NOMO-1 (cell line): Measurements from ENCODE around the gene CHRNA1.
A peak's percentile ranks its signal among the peaks of the same experiment; 100 is the strongest.

Experiments used
- DNase-seq, 2 experiments: peaks; one replicate each; lab custom pipeline; 2025; ENCODE audit not compliant: unreplicated experiment in 2 of 2; lab: John Stamatoyannopoulos, UW

CHRNA1 gene

DNA sequence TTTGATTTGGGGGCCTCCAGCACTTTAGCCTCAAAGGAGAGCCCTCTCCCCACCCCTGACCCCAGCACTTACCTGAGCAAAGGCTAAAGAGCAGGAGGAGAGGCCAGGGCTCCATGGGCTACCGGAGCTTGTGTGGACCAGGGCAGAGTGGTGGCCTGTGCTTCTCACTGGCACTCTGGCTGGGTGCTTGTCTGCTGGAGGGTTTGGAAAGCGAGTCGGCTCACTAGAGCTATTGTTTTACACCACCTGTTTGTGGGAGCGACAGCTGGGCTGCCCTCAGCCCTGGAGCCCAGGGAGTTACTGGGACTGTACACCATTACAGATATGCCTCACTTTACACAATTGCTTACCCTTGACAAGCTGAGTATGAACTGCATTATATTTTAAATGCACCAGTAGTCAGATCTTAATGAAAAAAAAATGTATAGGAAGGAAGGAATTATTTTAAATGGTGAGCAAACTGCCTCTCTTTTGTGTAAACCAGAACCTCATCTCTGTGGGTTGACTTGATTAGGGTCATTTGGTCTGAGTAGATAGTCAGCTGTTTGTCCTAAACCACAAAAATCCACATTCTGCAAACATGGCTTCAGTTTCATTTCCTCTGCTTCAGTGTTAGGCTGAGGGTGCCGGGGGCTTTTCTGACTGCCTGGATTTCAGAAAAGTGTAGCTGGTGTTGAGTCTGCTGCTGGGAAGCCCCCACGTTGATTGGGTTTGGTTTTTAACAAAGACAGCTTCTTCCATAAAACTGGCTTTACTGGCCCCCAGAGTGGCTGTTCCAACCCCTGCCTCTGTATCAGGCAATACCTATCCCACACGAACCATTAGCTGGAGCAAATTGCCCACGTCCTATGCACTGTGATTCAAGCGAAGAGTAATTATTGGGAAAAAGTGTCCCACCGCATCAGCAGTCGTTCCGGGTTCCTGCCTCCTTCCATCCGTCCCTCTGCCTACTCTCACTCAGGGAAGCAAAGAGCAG, at the start of gene CHRNA1:
Gene CHRNA1 (minus strand): TSS at position 193 of the 976 bp plus-strand sequence. CDS start 78 bp downstream, at position 115.
- peak; percentile 24 to 65 for DNase-seq

DNA sequence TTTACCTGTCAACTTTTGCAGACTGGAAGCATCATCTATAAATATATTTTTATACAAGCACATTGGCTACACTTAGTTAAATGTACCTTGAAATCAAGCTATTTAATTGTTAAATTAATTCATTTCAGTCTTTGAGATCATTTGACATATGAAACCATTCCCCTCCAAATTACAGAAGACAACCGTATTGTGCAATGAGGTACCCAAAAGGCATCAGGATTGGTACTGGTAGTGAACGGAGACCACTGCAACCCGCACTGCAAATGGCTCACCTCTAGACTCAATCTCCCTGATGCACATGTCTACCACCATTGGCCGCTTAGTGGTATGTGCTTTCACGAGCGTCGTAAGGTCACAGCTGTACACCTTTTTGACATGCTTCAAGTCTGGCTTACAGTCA, 47.8 kb upstream of the CHRNA1 start:
- DNase-seq: no peak

DNA sequence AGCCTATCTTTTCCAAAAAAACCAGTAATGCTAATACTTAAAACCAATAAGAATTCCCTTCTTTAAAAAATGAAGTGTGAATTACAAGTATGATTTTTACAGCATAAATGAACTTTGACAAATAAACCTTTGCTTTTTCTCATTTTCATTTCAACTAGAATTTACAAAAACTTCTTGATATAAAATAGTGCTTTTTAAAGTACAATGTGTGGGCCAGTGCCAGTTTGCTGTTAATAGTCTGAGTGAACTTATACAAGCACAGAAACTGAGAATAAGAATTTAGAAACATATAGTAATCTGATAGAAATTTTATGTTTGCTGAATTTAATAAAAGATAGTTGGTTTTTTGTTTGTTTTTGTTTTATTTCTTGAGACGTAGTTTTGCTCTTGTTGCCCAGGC, 43.7 kb upstream of the CHRNA1 start:
- DNase-seq: no peak

DNA sequence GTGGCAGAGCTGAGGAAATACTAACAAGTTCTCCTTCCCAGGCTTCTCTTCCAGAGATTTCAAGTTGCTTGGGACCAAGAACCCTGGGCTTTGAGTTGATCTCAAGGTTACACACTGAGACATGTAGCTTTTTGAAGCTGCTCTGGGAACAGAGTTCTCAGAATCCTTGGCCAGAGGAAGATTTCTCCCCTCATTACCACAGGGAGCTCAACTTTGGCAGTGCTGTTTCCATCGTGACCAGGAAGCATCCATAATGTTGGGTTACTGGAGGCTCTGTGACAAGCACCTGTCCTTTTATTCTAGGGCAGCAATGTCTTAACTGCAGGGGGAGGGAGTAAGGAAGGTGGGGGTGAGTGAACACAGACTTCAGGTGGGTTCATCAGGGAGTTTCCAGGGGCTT, 41.5 kb upstream of the CHRNA1 start:
- DNase-seq: no peak

DNA sequence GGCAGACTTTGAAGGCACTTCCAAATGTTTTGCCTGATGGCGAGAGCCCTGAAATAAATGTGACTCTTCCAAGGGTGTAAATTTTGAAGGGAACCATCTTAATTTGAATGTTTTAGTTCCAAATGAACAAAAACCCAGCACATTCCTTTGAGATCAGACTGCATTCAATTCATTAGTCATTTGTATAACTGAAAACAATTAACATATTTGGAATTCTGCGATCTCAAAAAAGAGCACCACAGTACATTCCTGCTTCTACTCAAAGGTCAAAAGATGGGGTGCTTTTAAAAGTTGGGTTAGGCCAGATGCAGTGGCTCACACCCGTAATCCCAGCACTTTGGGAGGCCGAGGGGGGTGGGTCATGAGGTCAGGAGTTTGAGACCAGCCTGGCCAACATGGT, 38.2 kb upstream of the CHRNA1 start:
- no peak for DNase-seq

DNA sequence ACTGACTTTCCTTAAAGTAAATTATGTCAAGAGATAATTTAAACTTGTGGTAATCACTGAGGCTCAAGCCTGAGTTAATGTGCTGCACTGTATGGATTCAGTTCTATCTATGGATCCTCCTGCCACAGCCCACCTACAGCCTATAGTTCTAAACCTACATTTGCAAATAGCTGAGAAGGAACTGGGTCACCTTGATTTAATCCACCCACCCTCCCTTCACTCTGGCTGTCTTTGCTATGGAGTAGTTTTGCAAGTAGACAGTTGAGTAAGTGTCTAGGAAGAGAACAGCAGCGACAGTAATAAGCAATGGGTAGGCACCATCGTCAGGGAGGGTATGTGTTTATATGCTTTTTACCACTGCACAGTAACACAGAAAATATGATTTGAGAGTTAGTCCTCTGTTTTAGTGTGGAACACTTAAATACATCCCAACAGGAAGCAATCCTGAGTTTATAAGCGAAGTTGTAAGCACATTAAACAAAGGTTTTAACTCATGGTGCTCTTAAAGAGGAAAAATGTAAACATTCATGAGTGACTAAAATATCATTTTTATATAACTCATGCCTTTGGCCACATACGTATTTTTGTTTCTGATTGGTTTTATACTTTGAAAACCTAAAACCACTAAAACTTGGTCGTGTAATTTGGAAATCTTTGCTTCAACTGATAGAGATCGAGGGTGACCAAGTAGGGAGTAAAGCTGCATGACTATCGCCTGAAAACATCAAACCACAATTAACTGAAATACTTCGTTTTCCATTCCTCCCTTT, 36.3 kb upstream of the CHRNA1 start:
- no peak for DNase-seq

DNA sequence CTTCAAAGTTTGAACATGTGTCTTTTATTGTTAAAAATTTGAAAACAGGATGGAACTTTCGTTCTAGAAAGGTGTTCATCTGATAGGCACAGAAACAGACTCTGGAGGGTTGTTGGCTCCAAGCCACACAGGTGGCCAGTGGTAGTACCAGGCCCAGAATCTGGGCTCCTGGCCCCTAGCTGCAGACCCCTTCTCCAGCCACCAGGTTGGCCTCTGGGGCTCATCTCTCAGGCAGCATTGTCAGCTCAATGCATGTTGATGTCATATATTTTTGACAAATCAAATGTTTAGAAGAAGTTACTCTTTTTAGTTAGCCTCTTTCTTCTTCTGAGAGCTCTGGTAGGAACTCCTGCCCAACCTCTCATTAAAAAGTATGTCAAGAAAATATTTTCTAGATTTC, 34.5 kb upstream of the CHRNA1 start:
- DNase-seq: no peak

DNA sequence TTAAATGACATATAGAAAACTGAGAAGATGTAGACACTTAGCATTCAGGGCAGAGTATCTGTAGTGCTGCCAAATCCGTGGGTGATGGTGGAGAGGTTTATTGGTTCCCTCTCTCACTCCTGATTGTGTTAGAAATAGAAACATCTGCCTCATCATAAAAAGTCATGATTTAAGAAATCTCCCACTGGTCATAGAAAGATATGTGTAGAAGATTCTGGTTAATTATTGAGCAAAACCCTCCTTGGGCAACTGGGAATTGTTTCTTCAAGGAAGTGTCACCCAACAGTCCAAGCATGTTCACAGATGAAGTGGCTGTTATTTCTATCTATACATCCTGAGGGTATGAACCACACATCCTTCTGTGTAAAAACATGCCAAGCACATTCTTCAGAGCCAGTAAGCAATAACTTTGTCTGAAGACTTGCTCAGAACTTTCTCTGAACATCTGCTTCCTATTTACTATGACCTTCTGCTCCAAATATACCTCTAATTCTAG, 33.6 kb upstream of the CHRNA1 start:
- DNase-seq: peak in 1 of 2 experiments; percentile 8

DNA sequence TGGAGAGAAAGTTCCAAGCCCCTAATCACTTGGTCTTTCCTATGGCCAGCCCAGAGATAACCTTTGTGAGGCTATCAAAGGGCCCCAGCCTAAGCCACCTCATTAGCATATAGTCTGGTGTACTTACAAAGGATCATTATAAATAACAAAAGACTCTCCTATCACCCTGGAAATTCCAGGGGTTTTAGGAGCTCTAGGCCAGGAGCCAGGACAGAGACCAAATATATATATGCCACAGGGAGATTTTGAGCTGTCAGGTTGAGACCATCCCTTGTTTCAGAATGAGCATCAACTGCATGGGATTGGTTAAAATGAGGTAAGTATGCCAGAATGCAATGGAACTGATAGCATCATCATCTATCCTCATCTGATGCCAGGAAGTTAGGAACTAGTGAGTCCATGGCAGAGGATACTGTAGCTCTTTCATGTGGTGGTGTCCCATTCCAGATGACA, 32.1 kb upstream of the CHRNA1 start:
- DNase-seq: no peak

DNA sequence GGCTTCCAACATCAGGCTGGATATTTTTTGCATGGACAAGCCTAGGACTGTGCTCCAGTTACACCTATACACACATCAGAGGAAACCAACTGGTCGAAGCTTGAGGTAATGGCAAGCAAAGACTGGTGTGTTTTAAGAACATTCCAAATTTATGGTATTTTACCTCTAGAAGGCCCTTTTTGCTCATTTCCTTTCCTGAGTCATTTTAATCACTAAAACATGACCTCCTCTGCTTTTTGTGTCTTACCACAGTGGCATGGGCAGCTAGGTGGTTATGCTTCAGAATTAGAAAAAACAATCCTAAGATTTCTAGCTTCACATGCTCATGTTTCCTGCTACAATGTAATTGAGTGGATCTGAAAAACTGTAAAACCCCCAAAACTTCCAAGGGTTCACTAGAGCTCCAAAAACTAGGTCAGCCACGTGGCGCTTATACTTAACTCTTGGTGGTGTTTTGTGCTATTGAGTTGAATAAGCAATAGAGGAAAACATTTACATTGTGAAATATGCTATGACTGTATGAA, 30.6 kb upstream of the CHRNA1 start:
- no peak for DNase-seq

DNA sequence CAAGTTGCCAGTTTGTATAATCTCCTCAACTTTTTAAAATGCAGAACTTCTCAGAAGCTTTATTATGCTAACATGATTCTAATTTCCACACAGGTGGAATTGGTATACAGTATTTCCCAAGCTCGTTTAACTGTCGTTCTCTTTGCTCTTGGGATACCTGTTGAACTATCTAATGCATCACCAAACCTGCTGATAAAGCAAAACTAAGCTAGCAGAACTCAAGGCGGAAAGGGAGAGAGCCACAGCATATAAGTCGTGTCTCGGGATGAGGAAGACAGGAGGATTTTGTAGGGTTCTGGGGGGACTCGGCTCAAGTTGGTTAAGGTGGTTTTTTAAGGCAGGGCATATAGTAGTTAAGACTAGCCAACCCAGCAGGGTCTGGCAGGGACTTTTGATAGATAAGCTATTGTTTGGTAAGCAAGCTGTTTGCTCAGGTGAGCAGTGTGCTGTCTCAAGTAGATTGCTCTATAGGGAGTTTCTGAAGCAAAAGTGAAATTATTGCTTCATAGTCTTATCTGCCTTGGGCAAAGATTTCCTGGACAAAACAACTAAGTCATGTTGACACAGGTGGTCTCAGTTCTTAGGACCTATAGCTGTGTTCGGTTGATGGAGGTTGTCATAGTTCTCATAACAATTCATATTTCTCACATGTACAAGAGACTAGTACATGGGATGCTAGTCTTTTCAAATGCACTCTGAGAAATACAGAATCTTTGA, 28.2 kb upstream of the CHRNA1 start:
- DNase-seq: no peak

DNA sequence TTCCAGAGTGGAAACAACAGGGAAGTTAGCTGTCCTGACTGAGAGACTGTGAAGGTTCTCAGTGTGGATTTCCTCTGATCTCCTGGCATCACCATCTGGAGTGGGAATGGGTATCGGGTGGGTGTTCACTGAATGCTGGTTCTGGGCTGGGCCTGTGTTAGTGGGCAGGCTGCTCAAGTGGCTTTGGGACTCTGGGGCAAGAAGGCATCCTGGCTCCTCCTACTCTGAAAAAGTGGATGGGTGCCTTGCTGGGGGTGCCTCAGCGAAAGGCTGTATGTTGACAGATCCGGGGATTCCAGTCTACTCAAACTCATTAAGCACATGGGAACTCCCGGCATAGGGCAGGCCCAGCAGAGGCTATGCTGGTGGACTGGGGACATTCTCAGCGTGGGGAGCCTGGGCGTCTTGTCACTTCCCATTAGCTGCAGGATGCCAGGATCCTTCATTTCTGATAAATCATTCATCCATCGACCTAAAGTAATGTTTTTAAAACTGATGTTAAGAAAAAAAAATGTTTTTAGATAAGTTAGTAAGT, 27.5 kb upstream of the CHRNA1 start:
- no peak for DNase-seq

DNA sequence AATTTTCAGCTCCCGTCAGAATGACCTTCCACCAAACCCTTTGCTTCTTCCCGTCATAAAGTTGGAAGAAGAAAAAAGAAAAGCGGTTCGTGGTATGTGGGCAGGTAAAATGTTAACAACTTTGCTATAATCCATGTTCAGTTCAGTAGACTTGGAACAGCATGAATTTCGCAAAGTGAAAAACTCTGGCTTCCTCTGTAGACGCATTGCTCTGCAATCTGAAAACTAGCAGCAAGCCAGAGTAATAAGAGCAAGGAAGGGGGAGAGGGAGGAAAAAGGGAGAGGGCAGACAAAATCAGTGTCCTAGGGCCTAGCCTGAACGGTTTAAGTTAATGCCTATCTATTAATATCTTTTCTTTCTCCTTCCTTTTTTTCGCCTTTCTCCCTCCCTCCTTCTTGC, 26.7 kb upstream of the CHRNA1 start:
- DNase-seq: no peak

DNA sequence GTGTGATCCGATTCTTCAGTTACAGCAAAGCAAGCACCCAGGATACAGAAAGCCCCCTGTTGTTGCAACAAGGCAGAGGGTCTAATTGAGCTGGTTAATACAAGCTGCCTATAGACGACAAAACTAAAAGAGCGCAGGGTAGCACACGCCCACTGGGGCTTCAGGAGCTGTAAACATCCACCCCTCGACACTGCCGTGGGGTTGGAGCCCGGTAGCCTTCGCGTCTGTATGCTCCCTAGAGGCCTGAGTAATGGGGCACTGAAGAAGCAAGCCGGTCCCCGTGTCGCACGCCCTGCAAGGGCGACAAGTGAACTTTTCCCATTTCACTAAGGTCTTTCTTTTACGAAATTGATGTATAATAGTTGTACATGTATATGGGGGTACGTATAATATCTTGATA, 24.7 kb upstream of the CHRNA1 start:
- no peak for DNase-seq

DNA sequence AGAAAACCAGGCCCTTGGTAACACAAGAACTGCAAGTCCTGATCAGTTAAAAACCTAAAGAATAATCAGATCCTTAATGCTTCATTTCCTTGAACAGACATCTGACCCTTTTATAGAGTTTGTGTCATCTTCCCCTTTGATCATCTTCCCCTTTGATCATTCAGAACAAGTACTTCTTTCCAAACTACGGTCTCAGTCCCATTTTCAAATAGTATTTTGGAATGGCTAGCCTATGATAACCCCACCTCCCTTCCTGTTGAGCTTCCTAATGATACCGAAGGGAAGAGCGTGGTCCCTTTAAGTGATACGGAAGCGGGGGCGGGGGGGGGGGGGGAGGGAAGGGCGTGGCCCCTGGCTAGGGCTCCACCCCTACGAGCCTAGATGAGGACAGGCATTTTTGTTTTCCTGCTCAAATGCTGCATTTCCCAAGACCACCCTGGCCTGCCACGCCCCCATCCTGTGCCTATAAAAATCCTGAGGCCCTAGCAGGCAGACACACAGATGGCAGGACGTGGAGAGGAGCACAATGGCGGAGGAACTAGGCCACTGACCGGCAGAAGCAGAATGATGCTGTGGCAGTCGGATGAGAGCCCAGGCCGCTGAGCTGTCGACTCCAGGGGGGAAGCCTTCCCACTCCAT, 24.1 kb upstream of the CHRNA1 start:
- DNase-seq: no peak

DNA sequence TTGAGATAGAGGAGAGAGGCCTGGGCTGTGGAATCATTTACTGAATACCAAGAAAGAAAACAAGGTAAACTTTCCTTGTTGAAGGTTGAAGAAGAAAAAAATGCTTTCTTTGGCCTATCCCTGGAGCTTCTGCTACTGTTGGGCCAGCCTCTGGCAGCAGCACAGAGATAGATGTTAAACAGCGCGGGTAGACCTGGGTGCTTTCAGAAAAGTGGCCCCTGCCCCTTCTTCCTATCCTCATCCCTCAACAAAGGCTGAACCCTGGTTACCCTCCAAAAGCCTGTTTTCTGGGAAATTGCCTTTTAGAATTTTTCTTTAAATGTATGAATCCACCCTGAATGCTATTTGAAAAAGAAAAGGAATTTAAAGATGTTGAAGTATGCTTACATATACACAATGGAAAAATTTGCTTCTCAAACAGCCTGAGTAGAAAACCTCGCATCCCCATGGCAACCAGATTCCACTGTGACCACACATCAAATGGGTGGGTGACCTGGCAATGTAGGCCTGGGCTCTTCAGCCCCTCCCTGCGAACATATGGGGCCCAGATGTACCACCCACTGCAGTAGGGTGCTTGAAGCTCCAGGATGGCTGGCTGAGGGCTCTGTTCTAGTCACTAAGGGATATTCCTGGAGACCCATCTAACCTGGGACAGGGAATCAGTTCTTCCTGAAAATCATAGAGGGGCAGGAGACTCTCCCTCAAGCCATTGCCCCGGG, 23.4 kb upstream of the CHRNA1 start:
- DNase-seq: no peak

DNA sequence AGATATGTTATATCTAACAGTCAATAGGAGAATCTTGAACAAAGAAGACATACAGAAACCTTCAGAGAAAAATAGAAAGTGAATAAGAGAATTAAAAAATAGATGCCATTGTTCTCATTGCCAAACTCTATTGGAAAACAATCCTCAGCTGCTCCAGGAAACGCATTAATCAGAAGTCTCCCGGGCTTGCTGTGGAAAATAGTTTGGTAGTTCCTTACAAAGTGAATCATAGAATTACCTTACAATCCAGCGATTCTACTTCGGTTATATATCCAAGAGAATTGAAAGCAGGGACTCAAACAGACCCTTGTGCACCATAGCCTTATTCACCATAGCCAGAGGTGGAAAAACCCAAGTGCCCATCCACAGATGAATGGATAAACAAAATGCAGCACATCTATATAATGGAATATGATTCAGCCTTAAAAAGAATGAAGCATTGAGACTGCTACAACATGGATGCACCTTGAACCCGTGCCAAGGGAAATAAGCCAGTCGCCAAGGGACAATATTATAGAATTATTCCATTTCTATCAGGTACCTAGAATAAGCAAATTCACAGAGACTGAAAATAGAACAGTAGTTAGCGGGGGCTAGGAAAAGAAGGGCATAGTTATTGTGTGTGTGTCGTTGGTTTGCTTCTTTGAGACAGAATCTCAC, 21.9 kb upstream of the CHRNA1 start:
- no peak for DNase-seq

DNA sequence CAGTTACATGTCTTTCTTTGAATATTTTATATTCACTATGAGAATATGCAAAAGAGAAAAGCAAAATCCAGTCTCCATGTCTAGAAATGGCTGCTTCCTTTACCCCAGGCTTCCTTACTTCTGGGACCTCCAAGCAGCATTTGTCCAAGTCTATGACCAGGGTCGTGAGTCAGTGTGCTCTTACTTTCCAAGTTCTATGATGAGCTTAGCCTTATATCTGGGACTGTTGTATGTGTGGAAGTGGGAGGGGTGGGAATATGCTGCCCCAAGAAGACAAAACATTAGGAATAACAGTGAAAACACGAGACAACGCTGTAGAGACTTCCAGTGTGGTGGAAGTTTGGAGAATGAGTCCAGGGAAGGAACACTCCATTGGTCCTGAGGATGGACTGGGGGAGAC, 21.2 kb upstream of the CHRNA1 start:
- no peak for DNase-seq

DNA sequence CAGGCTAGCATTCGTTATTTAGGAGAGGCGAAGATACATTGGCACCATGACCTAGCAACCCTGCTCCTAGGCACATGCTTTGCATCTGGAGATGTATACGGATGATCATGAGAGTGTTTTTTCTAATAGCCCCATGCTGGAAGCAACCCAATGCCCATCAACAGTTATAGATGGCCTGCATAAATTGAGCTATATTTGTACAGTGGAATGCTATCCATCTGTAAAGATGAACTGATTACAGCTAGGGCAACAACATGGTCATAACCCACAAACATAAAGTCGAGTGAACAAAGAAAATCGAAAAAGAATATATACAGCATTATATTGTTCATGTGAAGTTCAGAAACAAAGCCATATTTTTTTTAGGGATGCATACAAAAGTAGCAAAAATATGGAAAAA, 20.6 kb upstream of the CHRNA1 start:
- DNase-seq: no peak
